ENCODE measurements around the gene ATP5F1C. TPM values are rescaled to one million over a fixed set of nuclear protein-coding genes. Genes with fewer than 3 reads are reported as not detected.

Gene ATP5F1C
- total RNA-seq, 1 donor = 209 TPM

GRCh38 chr10:7834262-7834661 lies 46.3 kb downstream of the ATP5F1C start:
- H3K4me2 ChIP-seq (ENCODE audit: insufficient read depth, low read length) = no peak overlapping the region
- no peak overlapping the region for H2AFZ ChIP-seq (ENCODE audit: low read length)
- no peak for TF ChIP-seq CTCF (IDR thresholded peaks at IDR 0.05; ENCODE audit: extremely low read depth, low read depth, low read length)
- no peaks in the 10 kb centered on the region for H3K9me3 ChIP-seq (ENCODE audit: low read depth, low read length)
- H3K27me3 ChIP-seq (ENCODE audit: insufficient read depth, low read length) = no peaks in the 10 kb centered on the region
- no peak overlapping the region for H3K4me3 ChIP-seq (ENCODE audit: insufficient read depth, low read length)
- H3K79me2 ChIP-seq (ENCODE audit: insufficient read depth, low read length) = peaks cover 19% of the 10 kb centered on the region
- H3K4me1 ChIP-seq (ENCODE audit: insufficient read depth, low read length) = no peaks in the 10 kb centered on the region
- DNase-seq (ENCODE audit: insufficient read length, low spot score, missing footprints) = no peak
- H3K36me3 ChIP-seq (ENCODE audit: insufficient read depth, low read length) = no peaks in the 10 kb centered on the region
- H4K20me1 ChIP-seq (ENCODE audit: insufficient read depth, low read length) = no peaks in the 10 kb centered on the region
- no peak overlapping the region for H3K27ac ChIP-seq (ENCODE audit: low read depth, low read length)

GRCh38 chr10:7836571-7836970 lies 48.6 kb downstream of the ATP5F1C start:
- Histone ChIP-seq H3K27ac (ENCODE audit: low read depth, low read length) (no peak overlapping the region), H4K20me1 (ENCODE audit: insufficient read depth, low read length) (no peaks in the 10 kb centered on the region), H3K4me1 (ENCODE audit: insufficient read depth, low read length) (no peaks in the 10 kb centered on the region), H2AFZ (ENCODE audit: low read length) (no peak overlapping the region), H3K4me3 (ENCODE audit: insufficient read depth, low read length) (no peak overlapping the region), H3K9me3 (ENCODE audit: low read depth, low read length) (no peaks in the 10 kb centered on the region), H3K36me3 (ENCODE audit: insufficient read depth, low read length) (no peaks in the 10 kb centered on the region), H3K79me2 (ENCODE audit: insufficient read depth, low read length) (peaks cover 12% of the 10 kb centered on the region), H3K4me2 (ENCODE audit: insufficient read depth, low read length) (no peak overlapping the region), H3K27me3 (ENCODE audit: insufficient read depth, low read length) (no peaks in the 10 kb centered on the region)
- DNase-seq (ENCODE audit: insufficient read length, low spot score, missing footprints) = no peak
- no peak for TF ChIP-seq CTCF (IDR thresholded peaks at IDR 0.05; ENCODE audit: extremely low read depth, low read depth, low read length)

GRCh38 chr10:7846591-7846990 lies 58.6 kb downstream of the ATP5F1C start:
- Histone ChIP-seq H3K4me2 (ENCODE audit: insufficient read depth, low read length) (no peak overlapping the region), H3K79me2 (ENCODE audit: insufficient read depth, low read length) (peaks cover 7% of the 10 kb centered on the region), H3K27ac (ENCODE audit: low read depth, low read length) (no peak overlapping the region), H3K9me3 (ENCODE audit: low read depth, low read length) (no peaks in the 10 kb centered on the region), H3K27me3 (ENCODE audit: insufficient read depth, low read length) (no peaks in the 10 kb centered on the region), H3K4me1 (ENCODE audit: insufficient read depth, low read length) (no peaks in the 10 kb centered on the region), H2AFZ (ENCODE audit: low read length) (no peak overlapping the region), H4K20me1 (ENCODE audit: insufficient read depth, low read length) (no peaks in the 10 kb centered on the region), H3K36me3 (ENCODE audit: insufficient read depth, low read length) (no peaks in the 10 kb centered on the region), H3K4me3 (ENCODE audit: insufficient read depth, low read length) (no peak overlapping the region)
- peak; percentile 79 for DNase-seq (ENCODE audit: insufficient read length, low spot score, missing footprints)
- no peak for TF ChIP-seq CTCF (IDR thresholded peaks at IDR 0.05; ENCODE audit: extremely low read depth, low read depth, low read length)

- Histone ChIP-seq H3K4me3 (ENCODE audit: insufficient read depth, low read length) (no peak overlapping the region), H3K27me3 (ENCODE audit: insufficient read depth, low read length) (no peaks in the 10 kb centered on the region), H3K4me1 (ENCODE audit: insufficient read depth, low read length) (no peaks in the 10 kb centered on the region), H2AFZ (ENCODE audit: low read length) (no peak overlapping the region), H3K27ac (ENCODE audit: low read depth, low read length) (no peak overlapping the region), H4K20me1 (ENCODE audit: insufficient read depth, low read length) (peaks cover 3% of the 10 kb centered on the region), H3K4me2 (ENCODE audit: insufficient read depth, low read length) (no peak overlapping the region), H3K9me3 (ENCODE audit: low read depth, low read length) (no peaks in the 10 kb centered on the region), H3K79me2 (ENCODE audit: insufficient read depth, low read length) (no peaks in the 10 kb centered on the region), H3K36me3 (ENCODE audit: insufficient read depth, low read length) (no peaks in the 10 kb centered on the region)
- DNase-seq (ENCODE audit: insufficient read length, low spot score, missing footprints) = no peak
- no peak for TF ChIP-seq CTCF (IDR thresholded peaks at IDR 0.05; ENCODE audit: extremely low read depth, low read depth, low read length)
These were observed 65.4 kb downstream of the ATP5F1C start for GRCh38 chr10:7853226-7853842.
